Measurements from ENCODE around the gene STXBP2. TPM values are rescaled to one million over a fixed set of nuclear protein-coding genes. Genes with fewer than 3 reads are reported as not detected.

STXBP2 gene
- total RNA-seq, 1 donor from 2014 or later = 12.7 TPM

- Mint-ChIP-seq H3K4me3 (no peak overlapping the region), H3K4me1 (peaks cover 13% of the 10 kb centered on the region), H3K27ac (no peak overlapping the region), H3K9me3 (peaks cover 2% of the 10 kb centered on the region), H3K27me3 (ENCODE audit: insufficient read depth, low read depth) (peaks cover 32% of the 10 kb centered on the region), H3K36me3 (peaks cover 1% of the 10 kb centered on the region)
- TF ChIP-seq CTCF (IDR thresholded peaks at IDR 0.05) (no peak), EZH2 (IDR thresholded peaks at IDR 0.05) (no peak), EZH2phosphoT487 (IDR thresholded peaks at IDR 0.05) (no peak)
- H3K36me3 ChIP-seq = no peaks in the 10 kb centered on the region
- peaks cover 73% of the 10 kb centered on the region for H3K27me3 ChIP-seq
- H2AFZ ChIP-seq (replicated peaks) = no peak overlapping the region
- peaks cover 8% of the 10 kb centered on the region for H4K20me1 ChIP-seq (ENCODE audit: low read depth)
- H3K9ac ChIP-seq = no peak overlapping the region
- H3K4me3 ChIP-seq = no peak overlapping the region
- peaks cover 14% of the 10 kb centered on the region for H3K79me2 ChIP-seq (ENCODE audit: low read depth)
- H3K4me1 ChIP-seq = no peaks in the 10 kb centered on the region
- no peaks in the 10 kb centered on the region for H3F3A ChIP-seq (ENCODE audit: low read depth)
- H3K9me3 ChIP-seq (ENCODE audit: low read depth) = no peaks in the 10 kb centered on the region
- no peak overlapping the region for H3K4me2 ChIP-seq
- DNase-seq (ENCODE audit: low spot score) = no peak
- no peak overlapping the region for H3K27ac ChIP-seq
Measured at GRCh38 chr19:7677669-7678311, 40.9 kb downstream of the STXBP2 start.

- peaks cover 13% of the 10 kb centered on the region for H4K20me1 ChIP-seq (ENCODE audit: low read depth)
- peaks cover 5% of the 10 kb centered on the region for H3K36me3 Mint-ChIP-seq
- no peaks in the 10 kb centered on the region for H3K9me3 ChIP-seq (ENCODE audit: low read depth)
- no peaks in the 10 kb centered on the region for H3K4me1 ChIP-seq
- H3K36me3 ChIP-seq = no peaks in the 10 kb centered on the region
- H3K27me3 ChIP-seq = peaks cover 60% of the 10 kb centered on the region
- no peaks in the 10 kb centered on the region for H3K9me3 Mint-ChIP-seq
- no peaks in the 10 kb centered on the region for H3F3A ChIP-seq (ENCODE audit: low read depth)
- H2AFZ ChIP-seq (replicated peaks) = no peak overlapping the region
- no peak for TF ChIP-seq EZH2 (IDR thresholded peaks at IDR 0.05)
- no peak for TF ChIP-seq EZH2phosphoT487 (IDR thresholded peaks at IDR 0.05)
- TF ChIP-seq CTCF (IDR thresholded peaks at IDR 0.05) = no peak
- peaks cover 28% of the 10 kb centered on the region for H3K27me3 Mint-ChIP-seq (ENCODE audit: insufficient read depth, low read depth)
- no peak overlapping the region for H3K27ac ChIP-seq
- no peak for DNase-seq (ENCODE audit: low spot score)
- no peak overlapping the region for H3K4me2 ChIP-seq
- H3K79me2 ChIP-seq (ENCODE audit: low read depth) = peaks cover 14% of the 10 kb centered on the region
- H3K4me3 Mint-ChIP-seq = peak overlapping the region; percentile 83
- H3K27ac Mint-ChIP-seq = peak overlapping the region; percentile 17
- H3K9ac ChIP-seq = no peak overlapping the region
- peaks cover 13% of the 10 kb centered on the region for H3K4me1 Mint-ChIP-seq
- no peak overlapping the region for H3K4me3 ChIP-seq
Measured at GRCh38 chr19:7678971-7679751, 42.3 kb downstream of the STXBP2 start.

GRCh38 chr19:7679771-7680605, 43.1 kb downstream of the STXBP2 start:
- H3K4me1 ChIP-seq = no peaks in the 10 kb centered on the region
- no peak for DNase-seq (ENCODE audit: low spot score)
- no peak overlapping the region for H3K9ac ChIP-seq
- H3K4me2 ChIP-seq = peak overlapping the region; percentile 19
- H4K20me1 ChIP-seq (ENCODE audit: low read depth) = peaks cover 13% of the 10 kb centered on the region
- H3K9me3 ChIP-seq (ENCODE audit: low read depth) = no peaks in the 10 kb centered on the region
- Mint-ChIP-seq H3K27me3 (ENCODE audit: insufficient read depth, low read depth) (peaks cover 26% of the 10 kb centered on the region), H3K4me1 (peaks cover 13% of the 10 kb centered on the region), H3K36me3 (peaks cover 5% of the 10 kb centered on the region), H3K27ac (peak overlapping the region; percentile 17), H3K4me3 (peak overlapping the region; percentile 83), H3K9me3 (no peaks in the 10 kb centered on the region)
- H3K27ac ChIP-seq = no peak overlapping the region
- no peaks in the 10 kb centered on the region for H3F3A ChIP-seq (ENCODE audit: low read depth)
- peaks cover 14% of the 10 kb centered on the region for H3K79me2 ChIP-seq (ENCODE audit: low read depth)
- no peaks in the 10 kb centered on the region for H3K36me3 ChIP-seq
- H2AFZ ChIP-seq (replicated peaks) = peak overlapping the region; percentile 14
- peak overlapping the region; percentile 99 for H3K4me3 ChIP-seq
- H3K27me3 ChIP-seq = peaks cover 52% of the 10 kb centered on the region
- TF ChIP-seq EZH2 (IDR thresholded peaks at IDR 0.05) (no peak), EZH2phosphoT487 (IDR thresholded peaks at IDR 0.05) (no peak)
